GM06990 (cell line): ENCODE measurements around the gene FOXK1.
"Not testable (repeated sequence)": the region's sequence is repeated elsewhere in the genome, so short reads cannot be mapped to it uniquely, and the experiment has no call there.

Source experiments
- DNase-seq: peaks from one replicate; pipeline ENCODE4 v3.0.0-alpha.2; 2011; ENCODE audit not compliant: insufficient read length; ENCODE audit errors: extremely low read depth
- H3K27me3 ChIP-seq: replicated peaks from 2 replicates; pipeline ENCODE4 v1.6.0; 2011; ENCODE audit warnings: low read length; ENCODE audit not compliant: control insufficient read depth, insufficient read depth
- H3K36me3 ChIP-seq: 2 replicates; pipeline ENCODE4 v1.5.1; 2011; ENCODE audit warnings: low read length; ENCODE audit not compliant: control insufficient read depth, insufficient read depth
- H3K4me3 ChIP-seq: replicated peaks from 2 replicates; pipeline ENCODE4 v1.5.1; 2011; ENCODE audit warnings: low read depth, mild to moderate bottlenecking, control low read depth, low read length
- TF ChIP-seq, protein P1 (sequence below): IDR thresholded peaks from 2 replicates; pipeline ENCODE4 v1.5.1; 2011; ENCODE audit warnings: low read length, control low read depth, mild to moderate bottlenecking, inconsistent platforms; ENCODE audit not compliant: insufficient read depth, poor library complexity, severe bottlenecking

The FOXK1 gene

DNA sequence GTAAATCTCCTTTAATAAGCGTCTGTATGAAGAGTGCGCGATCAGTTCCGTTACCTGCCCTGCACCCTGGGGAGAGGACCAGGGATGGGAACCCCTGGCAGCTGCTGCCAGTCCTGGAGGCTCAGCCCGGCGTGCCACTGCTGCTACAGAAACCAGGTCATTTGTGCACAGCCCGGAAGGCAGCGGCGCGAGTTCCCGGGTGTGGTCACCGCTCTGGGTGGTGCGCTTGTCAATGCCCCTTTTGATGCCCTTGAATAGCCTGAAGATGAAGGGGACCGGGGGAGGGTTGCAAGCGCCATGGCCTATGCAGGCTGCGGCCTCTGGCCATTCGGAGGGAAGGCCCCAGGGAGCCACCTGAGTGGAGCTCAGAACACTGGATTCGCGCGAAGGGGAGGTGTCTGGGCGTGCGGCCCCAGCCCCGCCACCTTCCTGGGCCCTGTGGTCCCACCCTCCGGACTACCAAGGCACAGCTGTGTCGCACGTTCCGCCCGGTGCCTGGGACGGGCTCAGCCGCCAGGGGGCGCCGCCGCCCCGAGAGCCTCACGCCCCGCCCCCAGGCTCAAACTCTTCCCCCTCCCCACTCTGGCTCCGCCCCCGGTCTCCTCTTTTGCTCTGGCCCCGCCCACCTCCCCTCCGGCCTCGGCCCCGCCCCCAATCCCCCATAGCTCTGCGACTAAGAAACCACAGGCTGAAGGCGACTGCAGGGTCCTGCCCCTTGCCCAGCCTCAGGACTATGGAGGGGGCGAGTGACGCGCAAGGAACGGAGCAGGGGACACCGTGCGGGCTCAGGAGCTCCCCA is 109.8 kb downstream of the FOXK1 start:
- Histone ChIP-seq H3K4me3 (no peak overlapping the region), H3K27me3 (no peaks in the 10 kb centered on the region), H3K36me3 (peaks cover 39% of the 10 kb centered on the region)
- DNase-seq = peak; percentile 76
- TF ChIP-seq, protein P1, sequence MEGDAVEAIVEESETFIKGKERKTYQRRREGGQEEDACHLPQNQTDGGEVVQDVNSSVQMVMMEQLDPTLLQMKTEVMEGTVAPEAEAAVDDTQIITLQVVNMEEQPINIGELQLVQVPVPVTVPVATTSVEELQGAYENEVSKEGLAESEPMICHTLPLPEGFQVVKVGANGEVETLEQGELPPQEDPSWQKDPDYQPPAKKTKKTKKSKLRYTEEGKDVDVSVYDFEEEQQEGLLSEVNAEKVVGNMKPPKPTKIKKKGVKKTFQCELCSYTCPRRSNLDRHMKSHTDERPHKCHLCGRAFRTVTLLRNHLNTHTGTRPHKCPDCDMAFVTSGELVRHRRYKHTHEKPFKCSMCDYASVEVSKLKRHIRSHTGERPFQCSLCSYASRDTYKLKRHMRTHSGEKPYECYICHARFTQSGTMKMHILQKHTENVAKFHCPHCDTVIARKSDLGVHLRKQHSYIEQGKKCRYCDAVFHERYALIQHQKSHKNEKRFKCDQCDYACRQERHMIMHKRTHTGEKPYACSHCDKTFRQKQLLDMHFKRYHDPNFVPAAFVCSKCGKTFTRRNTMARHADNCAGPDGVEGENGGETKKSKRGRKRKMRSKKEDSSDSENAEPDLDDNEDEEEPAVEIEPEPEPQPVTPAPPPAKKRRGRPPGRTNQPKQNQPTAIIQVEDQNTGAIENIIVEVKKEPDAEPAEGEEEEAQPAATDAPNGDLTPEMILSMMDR = peak; percentile 45

DNA sequence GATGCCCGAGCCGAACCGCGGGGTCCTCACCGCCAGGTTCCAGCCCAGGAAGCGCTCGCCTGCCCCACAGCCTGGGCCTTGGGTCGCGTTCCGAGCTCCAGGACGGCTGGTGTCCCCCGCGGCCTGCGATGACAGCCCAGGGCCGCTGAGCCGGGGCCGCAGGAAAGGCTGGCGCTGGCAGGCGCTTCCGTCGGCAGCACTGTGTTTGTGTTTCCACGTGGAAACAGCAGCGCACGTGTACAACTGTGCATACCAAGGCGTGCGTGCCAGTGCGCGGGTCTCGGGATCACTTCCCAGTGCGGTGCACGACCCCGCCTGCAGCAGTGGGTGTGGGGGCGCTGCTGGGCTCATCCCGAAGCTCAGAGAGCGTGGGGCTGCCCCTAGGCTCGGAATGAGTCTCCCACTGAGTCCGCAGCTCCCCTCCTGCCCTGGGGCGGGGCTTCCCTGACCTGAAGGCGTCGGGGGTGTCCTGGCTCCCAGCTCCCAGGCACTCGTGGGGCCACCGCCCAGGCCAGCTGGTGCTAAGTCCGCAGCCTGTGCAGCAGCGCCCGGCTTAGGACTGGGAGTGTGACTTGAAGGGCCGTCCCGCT is 110.5 kb downstream of the FOXK1 start:
- Histone ChIP-seq H3K36me3 (peaks cover 35% of the 10 kb centered on the region), H3K4me3 (no peak overlapping the region), H3K27me3 (no peaks in the 10 kb centered on the region)
- TF ChIP-seq, protein P1 = no peak
- DNase-seq = no peak

DNA sequence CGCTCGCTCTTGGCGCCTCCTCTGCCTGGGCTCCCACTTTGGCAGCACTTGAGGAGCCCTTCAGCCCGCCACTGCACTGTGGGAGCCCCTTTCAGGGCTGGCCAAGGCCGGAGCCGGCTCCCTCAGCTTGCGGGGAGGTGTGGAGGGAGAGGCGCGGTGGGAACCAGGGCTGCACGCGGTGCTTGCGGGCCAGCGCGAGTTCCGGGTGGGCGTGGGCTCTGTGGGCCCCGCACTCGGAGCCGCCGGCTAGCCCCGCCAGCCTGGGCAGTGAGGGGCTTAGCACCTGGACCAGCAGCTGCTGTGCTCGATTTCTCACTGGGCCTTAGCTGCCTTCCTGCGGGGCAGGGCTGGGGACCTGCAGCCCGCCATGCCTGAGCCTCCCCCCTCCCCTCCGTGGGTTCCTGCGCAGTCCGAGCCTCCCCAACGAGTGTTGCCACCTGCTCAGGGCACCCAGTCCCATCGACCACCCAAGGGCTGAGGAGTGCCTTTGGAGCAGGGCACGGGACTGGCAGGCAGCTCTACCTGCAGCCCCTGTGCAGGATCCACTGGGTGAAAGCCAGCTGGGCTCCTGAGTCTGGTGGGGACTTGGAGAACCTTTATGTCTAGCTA is 111.4 kb downstream of the FOXK1 start:
- not testable (repeated sequence) for H3K27me3 ChIP-seq, H3K4me3 ChIP-seq, DNase-seq
- H3K36me3 ChIP-seq = peaks cover 30% of the 10 kb centered on the region

DNA sequence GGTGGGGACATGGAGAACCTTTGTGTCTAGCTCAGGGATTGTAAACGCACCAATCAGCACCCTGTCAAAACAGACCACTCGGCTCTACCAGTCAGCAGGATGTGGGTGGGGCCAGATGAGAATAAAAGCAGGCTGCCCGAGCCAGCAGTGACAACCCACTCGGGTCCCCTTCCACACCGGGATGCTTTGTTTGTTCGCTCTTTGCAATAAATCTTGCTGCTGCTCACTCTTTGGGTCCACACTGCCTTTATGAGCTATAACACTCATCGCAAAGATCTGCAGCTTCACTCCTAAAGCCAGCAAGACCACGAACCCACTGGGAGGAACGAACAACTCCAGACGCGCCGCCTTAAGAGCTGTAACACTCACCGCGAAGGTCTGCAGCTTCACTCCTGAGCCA is 112.1 kb downstream of the FOXK1 start:
- not testable (repeated sequence) for H3K4me3 ChIP-seq, H3K27me3 ChIP-seq, DNase-seq
- H3K36me3 ChIP-seq = peaks cover 24% of the 10 kb centered on the region

- Histone ChIP-seq H3K27me3 (no peaks in the 10 kb centered on the region), H3K36me3 (peaks cover 22% of the 10 kb centered on the region), H3K4me3 (no peak overlapping the region)
- no peak for DNase-seq
- TF ChIP-seq, protein P1 = no peak
Observed at GRCh38 chr7:4794591-4795350, 112.7 kb downstream of the FOXK1 start.

DNA sequence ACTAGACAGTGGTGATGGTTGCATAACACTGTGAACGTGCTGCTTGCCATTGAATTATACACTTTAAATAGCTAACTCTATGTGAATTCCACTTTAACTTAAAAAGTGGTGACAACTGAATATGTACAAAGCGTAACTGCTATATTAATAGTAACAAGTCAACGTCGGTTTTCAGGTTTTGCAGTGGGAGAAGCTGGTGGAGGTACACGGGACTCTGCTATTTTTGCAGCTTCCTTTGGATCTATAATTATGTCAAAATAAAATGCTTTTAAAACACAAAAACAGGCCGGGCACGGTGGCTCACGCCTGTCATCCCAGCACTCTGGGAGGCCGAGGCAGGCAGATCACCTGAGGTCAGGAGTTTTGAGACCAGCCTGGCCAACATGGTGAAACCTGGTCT is 114.4 kb downstream of the FOXK1 start:
- no peak overlapping the region for H3K4me3 ChIP-seq
- DNase-seq = no peak
- TF ChIP-seq, protein P1 = no peak
- peaks cover 10% of the 10 kb centered on the region for H3K36me3 ChIP-seq
- no peaks in the 10 kb centered on the region for H3K27me3 ChIP-seq
